KMS-11 (cell line): ENCODE results near the gene IMMP2L.

ENCODE experiments used
- H2AFZ ChIP-seq: fragments of 200-600 bp; sonication (generic); 2 replicates; pipeline ENCODE4 v1.6.1; 2016; ENCODE audit warnings: antibody characterized with exemption, mixed run types, low read depth
- H3K27ac ChIP-seq: fragments of 200-600 bp; sonication (generic); 2 replicates; pipeline ENCODE4 v1.6.1; 2016; ENCODE audit warnings: mild to moderate bottlenecking, mixed run types
- H3K27me3 ChIP-seq: fragments of 200-600 bp; sonication (generic); 2 replicates; pipeline ENCODE4 v1.6.1; 2017; ENCODE audit warnings: mild to moderate bottlenecking, low read depth, mixed run types, moderate library complexity; ENCODE audit not compliant: insufficient read depth
- H3K36me3 ChIP-seq: fragments of 200-600 bp; sonication (generic); 2 replicates; pipeline ENCODE4 v1.6.1; 2017; ENCODE audit warnings: mild to moderate bottlenecking, mixed run types; ENCODE audit not compliant: insufficient read depth
- H3K4me1 ChIP-seq: fragments of 200-600 bp; sonication (generic); 2 replicates; pipeline ENCODE4 v1.6.1; 2016; ENCODE audit warnings: mild to moderate bottlenecking, low read depth, mixed run types; ENCODE audit not compliant: poor library complexity, severe bottlenecking
- H3K4me2 ChIP-seq: fragments of 200-600 bp; sonication (generic); 2 replicates; pipeline ENCODE4 v1.7.0; 2016; ENCODE audit warnings: mild to moderate bottlenecking, mixed run types
- H3K4me3 ChIP-seq: fragments of 200-600 bp; sonication (generic); IDR thresholded peaks from 2 replicates; pipeline ENCODE4 v1.6.1; 2017; ENCODE audit warnings: low read depth, low read length, mixed read lengths; ENCODE audit not compliant: insufficient read depth
- H3K79me2 ChIP-seq: fragments of 200-600 bp; sonication (generic); 2 replicates; pipeline ENCODE4 v1.6.1; 2016; ENCODE audit warnings: low read depth, mixed run types; ENCODE audit not compliant: insufficient read depth
- H3K9ac ChIP-seq: fragments of 200-600 bp; sonication (generic); 2 replicates; pipeline ENCODE4 v1.6.1; 2016; ENCODE audit warnings: mild to moderate bottlenecking, mixed run types
- H4K20me1 ChIP-seq: fragments of 200-600 bp; sonication (generic); 2 replicates; pipeline ENCODE4 v1.6.1; 2016; ENCODE audit warnings: mild to moderate bottlenecking, mixed run types; ENCODE audit not compliant: insufficient read depth
- CTCF ChIP-seq: fragments of 200-600 bp; sonication (generic); conservative IDR thresholded peaks from 2 replicates; pipeline ENCODE4 v1.6.1; 2017; ENCODE audit warnings: low read depth, mild to moderate bottlenecking, antibody characterized with exemption, low read length, moderate library complexity, mixed read lengths

The IMMP2L gene

DNA sequence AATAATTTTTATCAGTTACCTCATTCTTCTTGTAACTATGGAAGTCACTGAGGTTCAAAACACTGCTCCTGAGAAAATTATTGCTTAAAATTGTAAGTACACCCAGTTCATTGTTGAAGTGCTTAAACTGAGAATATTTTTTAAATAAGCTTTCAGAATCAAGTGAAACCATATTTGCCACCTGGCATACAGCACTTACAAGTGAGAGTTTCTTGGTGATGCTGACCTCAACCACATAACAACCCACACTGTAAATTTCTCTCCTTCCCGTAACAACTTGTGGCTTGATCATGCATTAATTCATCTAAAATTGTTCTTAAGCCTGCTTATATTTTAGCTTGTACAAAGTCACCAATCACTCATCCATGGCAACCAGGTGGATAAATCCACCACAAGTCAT lies 34.0 kb downstream of the IMMP2L start:
- no peak overlapping the region for H3K4me3 ChIP-seq
- no peaks in the 10 kb centered on the region for H4K20me1 ChIP-seq
- peaks cover 12% of the 10 kb centered on the region for H3K27me3 ChIP-seq
- H3K4me2 ChIP-seq = peak overlapping the region; percentile 2; the same call in 1 of the 2 replicates
- no peak overlapping the region for H3K27ac ChIP-seq
- H3K4me1 ChIP-seq = peaks cover 24% of the 10 kb centered on the region
- no peaks in the 10 kb centered on the region for H3K36me3 ChIP-seq
- H3K79me2 ChIP-seq = no peaks in the 10 kb centered on the region
- H2AFZ ChIP-seq = no peak overlapping the region
- no peak for TF ChIP-seq CTCF
- H3K9ac ChIP-seq = no peak overlapping the region

GRCh38 chr7:111527545-111527944 lies 34.7 kb downstream of the IMMP2L start:
- no peaks in the 10 kb centered on the region for H3K36me3 ChIP-seq
- H3K27ac ChIP-seq = no peak overlapping the region
- no peaks in the 10 kb centered on the region for H4K20me1 ChIP-seq
- no peak for TF ChIP-seq CTCF
- peak overlapping the region; percentile 2; the same call in 1 of the 2 replicates for H3K4me2 ChIP-seq
- no peaks in the 10 kb centered on the region for H3K79me2 ChIP-seq
- H3K9ac ChIP-seq = no peak overlapping the region
- no peak overlapping the region for H2AFZ ChIP-seq
- peaks cover 12% of the 10 kb centered on the region for H3K27me3 ChIP-seq
- no peak overlapping the region for H3K4me3 ChIP-seq
- peaks cover 24% of the 10 kb centered on the region for H3K4me1 ChIP-seq

GRCh38 chr7:111525100-111525499 lies 37.2 kb downstream of the IMMP2L start:
- Histone ChIP-seq H3K27me3 (peaks cover 8% of the 10 kb centered on the region), H2AFZ (no peak overlapping the region), H3K79me2 (no peaks in the 10 kb centered on the region), H3K4me2 (no peak overlapping the region), H3K27ac (no peak overlapping the region), H4K20me1 (no peaks in the 10 kb centered on the region), H3K9ac (no peak overlapping the region), H3K4me3 (no peak overlapping the region), H3K4me1 (peaks cover 24% of the 10 kb centered on the region), H3K36me3 (no peaks in the 10 kb centered on the region)
- TF ChIP-seq CTCF = no peak

DNA sequence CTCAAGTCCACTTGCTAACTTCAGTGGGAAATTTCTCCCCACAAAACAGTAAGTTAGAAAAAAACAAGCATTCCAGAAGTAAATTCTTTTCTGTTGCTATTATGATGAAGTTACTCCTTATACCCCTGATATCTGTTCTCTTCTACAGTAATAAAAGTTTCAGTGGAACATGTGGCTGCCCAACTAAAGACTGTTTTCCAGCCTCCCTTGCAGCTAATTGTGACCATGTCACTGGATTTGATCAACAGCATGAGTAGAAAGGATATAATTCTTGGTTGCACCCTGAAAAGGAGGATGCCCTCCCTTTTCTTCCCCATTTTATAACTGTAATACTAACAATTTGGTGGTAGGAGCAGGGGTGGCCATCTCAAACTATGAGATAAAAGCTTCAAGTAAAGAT lies 40.6 kb downstream of the IMMP2L start:
- no peak overlapping the region for H3K27ac ChIP-seq
- H2AFZ ChIP-seq = no peak overlapping the region
- H3K36me3 ChIP-seq = no peaks in the 10 kb centered on the region; the same call in 1 of the 2 replicates
- no peak overlapping the region for H3K4me2 ChIP-seq
- no peak overlapping the region for H3K4me3 ChIP-seq
- H3K27me3 ChIP-seq = no peaks in the 10 kb centered on the region
- no peaks in the 10 kb centered on the region for H3K79me2 ChIP-seq
- H3K9ac ChIP-seq = no peak overlapping the region
- H3K4me1 ChIP-seq = no peaks in the 10 kb centered on the region
- no peak for TF ChIP-seq CTCF
- H4K20me1 ChIP-seq = no peaks in the 10 kb centered on the region

- TF ChIP-seq CTCF = no peak
- H3K9ac ChIP-seq = no peak overlapping the region
- no peak overlapping the region for H3K27ac ChIP-seq
- H3K79me2 ChIP-seq = no peaks in the 10 kb centered on the region
- no peak overlapping the region for H3K4me3 ChIP-seq
- H3K4me2 ChIP-seq = no peak overlapping the region
- H4K20me1 ChIP-seq = no peaks in the 10 kb centered on the region
- no peak overlapping the region for H2AFZ ChIP-seq
- no peaks in the 10 kb centered on the region for H3K4me1 ChIP-seq
- no peaks in the 10 kb centered on the region; the same call in 1 of the 2 replicates for H3K36me3 ChIP-seq
- no peaks in the 10 kb centered on the region for H3K27me3 ChIP-seq
Measured at GRCh38 chr7:111518264-111518663, 44.0 kb downstream of the IMMP2L start.
